PC-3 (cell line): Measurements from ENCODE around the gene ITIH5.

Experiments used
- EZH2 ChIP-seq: fragments of 300-600 bp; sonication (generic); IDR thresholded peaks from one replicate; pipeline ENCODE4 v1.6.1; 2017; ENCODE audit warnings: antibody characterized with exemption, mild to moderate bottlenecking, low read length; ENCODE audit not compliant: unreplicated experiment
- EZH2phosphoT487 ChIP-seq: fragments of 300-600 bp; sonication (generic); IDR thresholded peaks from 2 replicates; pipeline ENCODE4 v1.6.1; 2018; ENCODE audit warnings: mild to moderate bottlenecking, antibody characterized with exemption, low read length, borderline replicate concordance
- TF ChIP-seq, protein P1 (sequence below): fragments of 300-600 bp; sonication (generic); conservative IDR thresholded peaks from 2 replicates; pipeline ENCODE4 v1.5.1; 2017; ENCODE audit warnings: antibody characterized with exemption, low read depth, mild to moderate bottlenecking, low read length

GRCh38 chr10:7706534-7707073 lies 39.8 kb upstream of the ITIH5 start:
- TF ChIP-seq, protein P1, sequence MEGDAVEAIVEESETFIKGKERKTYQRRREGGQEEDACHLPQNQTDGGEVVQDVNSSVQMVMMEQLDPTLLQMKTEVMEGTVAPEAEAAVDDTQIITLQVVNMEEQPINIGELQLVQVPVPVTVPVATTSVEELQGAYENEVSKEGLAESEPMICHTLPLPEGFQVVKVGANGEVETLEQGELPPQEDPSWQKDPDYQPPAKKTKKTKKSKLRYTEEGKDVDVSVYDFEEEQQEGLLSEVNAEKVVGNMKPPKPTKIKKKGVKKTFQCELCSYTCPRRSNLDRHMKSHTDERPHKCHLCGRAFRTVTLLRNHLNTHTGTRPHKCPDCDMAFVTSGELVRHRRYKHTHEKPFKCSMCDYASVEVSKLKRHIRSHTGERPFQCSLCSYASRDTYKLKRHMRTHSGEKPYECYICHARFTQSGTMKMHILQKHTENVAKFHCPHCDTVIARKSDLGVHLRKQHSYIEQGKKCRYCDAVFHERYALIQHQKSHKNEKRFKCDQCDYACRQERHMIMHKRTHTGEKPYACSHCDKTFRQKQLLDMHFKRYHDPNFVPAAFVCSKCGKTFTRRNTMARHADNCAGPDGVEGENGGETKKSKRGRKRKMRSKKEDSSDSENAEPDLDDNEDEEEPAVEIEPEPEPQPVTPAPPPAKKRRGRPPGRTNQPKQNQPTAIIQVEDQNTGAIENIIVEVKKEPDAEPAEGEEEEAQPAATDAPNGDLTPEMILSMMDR, result no peak
- TF ChIP-seq EZH2, result no peak
- TF ChIP-seq EZH2phosphoT487, result no peak
